Activated naive CD4-positive, alpha-beta T cell treated with anti-CD3 and anti-CD28 coated beads, Interleukin-2, amount 10 ng/mL, durations not matched to agents 7 days and 5 days (primary cell): Measurements from ENCODE around the gene UBE2R2.
"Not testable (repeated sequence)": the region's sequence is repeated elsewhere in the genome, so short reads cannot be mapped to it uniquely, and the experiment has no call there.

Source experiments
- CTCF ChIA-PET: fragments of 350-600 bp; sonication (Branson Sonifier 250); formaldehyde crosslinking; loops from one replicate; lab custom pipeline; 2021; ENCODE audit warnings: antibody characterized with exemption; lab: Charles Lee
- DNase-seq: peaks from one replicate; pipeline ENCODE4 v3.0.0-alpha.2; 2020
- H3K27ac Mint-ChIP-seq: one replicate; pipeline ENCODE4 v1.8.0; 2021; ENCODE audit warnings: mild to moderate bottlenecking, moderate library complexity, mixed read lengths
- H3K27me3 Mint-ChIP-seq: one replicate; pipeline ENCODE4 v1.8.0; 2021; ENCODE audit warnings: mild to moderate bottlenecking, mixed read lengths
- H3K36me3 Mint-ChIP-seq: one replicate; pipeline ENCODE4 v1.8.0; 2021; ENCODE audit warnings: mixed read lengths
- H3K4me1 Mint-ChIP-seq: one replicate; pipeline ENCODE4 v1.8.0; 2021; ENCODE audit warnings: mixed read lengths
- H3K4me3 Mint-ChIP-seq: one replicate; pipeline ENCODE4 v1.8.0; 2021; ENCODE audit warnings: mild to moderate bottlenecking, moderate library complexity, mixed read lengths
- H3K9me3 Mint-ChIP-seq: one replicate; pipeline ENCODE4 v1.8.0; 2021; ENCODE audit warnings: mixed read lengths

UBE2R2 gene, protein sequence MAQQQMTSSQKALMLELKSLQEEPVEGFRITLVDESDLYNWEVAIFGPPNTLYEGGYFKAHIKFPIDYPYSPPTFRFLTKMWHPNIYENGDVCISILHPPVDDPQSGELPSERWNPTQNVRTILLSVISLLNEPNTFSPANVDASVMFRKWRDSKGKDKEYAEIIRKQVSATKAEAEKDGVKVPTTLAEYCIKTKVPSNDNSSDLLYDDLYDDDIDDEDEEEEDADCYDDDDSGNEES

DNA sequence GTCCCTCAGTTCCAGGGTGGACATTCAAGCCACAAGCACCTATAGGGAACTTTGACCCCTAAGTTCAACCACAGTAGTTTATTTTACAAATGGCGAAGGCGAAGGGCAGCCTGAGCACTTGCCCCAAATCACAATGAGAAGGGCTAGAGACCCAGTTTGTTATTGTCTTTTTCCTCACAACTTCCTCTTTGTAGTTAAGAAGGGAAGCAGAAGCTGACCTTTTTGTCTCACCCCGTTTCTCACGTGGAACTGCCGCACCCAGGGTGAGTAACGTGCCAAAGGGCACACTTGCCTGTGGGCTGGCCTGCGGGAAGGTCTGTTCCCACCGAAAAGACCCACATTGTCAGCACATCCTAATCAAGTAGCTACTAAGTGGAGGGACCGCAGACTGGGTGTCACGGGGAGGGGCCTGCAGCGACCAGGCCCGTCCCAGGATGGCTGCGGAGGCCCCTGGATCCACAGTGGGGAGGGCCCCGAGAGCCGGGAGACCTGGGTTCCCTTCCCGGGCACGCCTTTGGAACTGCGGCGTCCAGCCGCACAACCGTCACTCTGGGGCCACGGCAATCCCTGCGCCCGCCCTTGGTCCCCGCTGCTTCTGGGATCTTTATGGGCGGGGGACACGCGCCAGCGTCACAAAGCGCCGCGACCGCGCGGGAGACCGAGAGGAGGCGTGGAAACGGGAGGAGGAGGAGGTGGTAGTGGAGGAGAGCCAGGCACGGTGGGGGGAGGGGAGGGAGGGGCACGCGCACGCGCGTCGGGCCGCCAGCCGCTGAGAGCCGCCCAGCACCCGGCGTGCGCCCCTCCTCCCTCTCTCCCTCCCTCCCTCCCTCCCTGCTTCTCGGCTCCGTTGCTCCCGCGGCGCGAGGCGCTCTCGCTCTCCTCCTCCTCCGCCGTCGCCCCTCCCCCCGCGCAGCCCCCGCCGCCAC, at the start of gene UBE2R2:
TSS of gene UBE2R2 (plus strand) at position 834 of the 926 bp plus-strand sequence. CDS start 598 bp downstream, outside the sequence.
- Mint-ChIP-seq H3K27me3 (peaks cover under 1% of the 10 kb centered on the region), H3K36me3 (peaks cover 11% of the 10 kb centered on the region), H3K9me3 (no peaks in the 10 kb centered on the region), H3K4me3 (peak within 1 kb of the TSS; percentile 97), H3K4me1 (peaks cover 66% of the 10 kb centered on the region), H3K27ac (peak within 1 kb of the TSS; percentile 98)
- CTCF ChIA-PET, result interaction anchor here (1.0 to 1.5 kb wide), 3 partner anchors 18 to 436 kb away, joined by 3 to 5 read pairs (median 5); no protein-coding TSS in a partner anchor
- DNase-seq, result peak; percentile 96

DNA sequence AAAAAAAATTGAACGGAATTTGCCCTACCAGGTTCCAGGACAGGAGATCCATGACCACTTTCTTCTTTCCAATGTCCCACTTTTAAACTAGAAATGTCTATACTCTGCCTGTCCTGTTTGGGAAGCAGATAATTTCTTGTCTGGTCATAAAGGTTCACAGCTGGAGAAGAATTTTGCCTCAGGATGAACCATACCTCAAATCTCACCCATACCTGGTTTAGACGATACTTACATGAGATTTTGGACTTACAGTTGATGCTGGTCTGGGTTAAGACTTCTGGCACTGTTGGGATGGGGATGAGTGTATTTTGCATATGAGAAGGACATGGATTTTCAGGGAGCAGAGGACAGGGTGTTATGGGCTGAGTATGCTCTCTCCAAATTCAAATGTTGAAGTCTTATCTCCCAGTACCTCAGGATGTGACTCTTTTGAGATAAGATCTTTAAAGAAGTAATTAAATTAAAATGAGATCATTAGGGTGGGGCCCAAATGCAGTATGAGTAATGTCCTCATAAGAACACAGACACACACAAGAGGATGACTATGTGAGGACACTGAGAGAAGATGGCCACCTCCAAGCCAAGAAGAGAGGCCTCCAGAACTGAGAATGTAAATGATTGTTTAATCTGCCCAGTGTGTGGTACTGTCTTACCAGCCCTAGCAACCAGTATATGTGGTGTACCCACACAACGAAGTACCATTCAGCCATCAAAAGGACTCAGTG, 46.6 kb upstream of the UBE2R2 start:
- H3K36me3 Mint-ChIP-seq, H3K4me1 Mint-ChIP-seq, DNase-seq, H3K9me3 Mint-ChIP-seq, H3K4me3 Mint-ChIP-seq, H3K27ac Mint-ChIP-seq: not testable (repeated sequence)
- CTCF ChIA-PET, result interaction anchor here (0.7 to 1.0 kb wide), 3 partner anchors 11 to 31 kb away, joined by 3 read pairs; no protein-coding TSS in a partner anchor
- peaks cover 17% of the 10 kb centered on the region for H3K27me3 Mint-ChIP-seq

DNA sequence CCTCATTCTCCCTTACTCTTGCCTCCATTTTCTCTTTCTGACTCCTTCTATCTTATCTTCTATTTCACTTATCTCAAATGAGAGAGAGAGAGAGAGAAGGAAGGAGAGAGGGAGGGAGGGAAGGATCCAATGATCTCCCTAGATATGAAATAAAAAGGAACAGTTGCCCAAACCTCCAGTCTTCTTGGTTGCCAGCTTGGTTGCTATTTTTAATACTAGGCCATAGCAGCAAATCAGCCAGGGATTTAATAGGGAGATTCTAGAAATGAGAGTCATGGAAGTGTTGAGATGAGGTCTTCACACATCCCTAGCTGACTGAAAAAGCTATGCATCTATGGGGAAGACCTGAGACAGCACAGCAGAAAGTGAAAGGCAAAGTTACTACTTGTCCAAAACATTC, 43.8 kb upstream of the UBE2R2 start:
- H3K4me3 Mint-ChIP-seq, H3K27ac Mint-ChIP-seq, H3K9me3 Mint-ChIP-seq, DNase-seq, CTCF ChIA-PET, H3K4me1 Mint-ChIP-seq, H3K36me3 Mint-ChIP-seq: not testable (repeated sequence)
- H3K27me3 Mint-ChIP-seq, result peaks cover 22% of the 10 kb centered on the region

DNA sequence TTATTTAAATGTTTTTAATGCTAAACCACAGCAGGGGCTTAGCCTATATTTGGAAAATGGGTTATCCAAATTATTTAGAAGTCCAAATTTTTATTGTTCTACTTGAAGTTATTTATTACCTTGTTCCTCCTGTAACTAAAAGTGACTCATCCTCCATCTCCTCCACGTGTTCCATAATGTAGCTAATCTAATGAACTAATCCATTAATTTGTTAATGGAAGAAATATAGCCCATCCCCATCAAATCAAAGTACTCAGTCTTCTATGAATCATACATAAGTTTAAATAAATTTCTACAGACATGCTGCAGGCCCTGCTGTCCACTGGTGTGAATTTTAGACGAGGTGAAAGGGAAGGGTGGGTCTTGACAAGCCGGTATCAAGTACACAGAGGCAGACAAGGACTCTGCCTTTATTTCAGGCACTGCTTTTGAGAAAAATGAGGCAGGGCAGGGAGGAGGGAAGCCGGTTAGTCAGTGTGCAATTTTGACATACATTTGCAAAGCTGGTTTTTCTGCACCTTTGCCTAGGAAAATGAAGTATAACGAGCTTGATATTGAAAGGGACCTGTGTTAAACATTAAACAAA, 42.8 kb upstream of the UBE2R2 start:
- not testable (repeated sequence) for H3K36me3 Mint-ChIP-seq, H3K9me3 Mint-ChIP-seq, H3K27ac Mint-ChIP-seq, DNase-seq, H3K4me1 Mint-ChIP-seq, H3K4me3 Mint-ChIP-seq
- peaks cover 20% of the 10 kb centered on the region for H3K27me3 Mint-ChIP-seq
- CTCF ChIA-PET, result interaction anchor here (0.6 kb wide), 1 partner anchor 51 kb away, joined by 3 read pairs; no protein-coding TSS in a partner anchor

DNA sequence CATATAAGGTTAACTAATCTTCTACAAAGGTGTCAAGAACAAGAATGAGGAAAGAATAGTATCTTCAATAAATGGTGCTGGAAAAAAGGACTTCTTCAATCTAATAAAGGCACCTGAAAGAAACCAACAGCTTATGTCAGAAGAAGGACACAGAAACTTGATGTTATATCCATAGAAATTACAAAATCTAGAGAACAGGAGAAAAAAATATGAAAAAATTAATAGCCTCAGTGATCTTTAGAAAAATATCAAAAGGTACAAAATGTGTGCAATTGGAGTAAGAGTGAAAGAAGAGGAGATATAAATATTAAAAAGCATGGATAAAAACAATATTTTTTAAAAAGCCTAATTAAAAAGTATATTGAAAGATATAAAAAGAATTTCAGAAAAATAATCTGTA, 40.4 kb upstream of the UBE2R2 start:
- H3K27ac Mint-ChIP-seq, result no peak overlapping the region
- no peak overlapping the region for H3K4me3 Mint-ChIP-seq
- no peaks in the 10 kb centered on the region for H3K9me3 Mint-ChIP-seq
- H3K4me1 Mint-ChIP-seq, result no peaks in the 10 kb centered on the region
- H3K27me3 Mint-ChIP-seq, result peaks cover 15% of the 10 kb centered on the region
- no peak for DNase-seq
- CTCF ChIA-PET, result interaction anchor here (0.6 to 1.2 kb wide), 2 partner anchors 21 to 39 kb away, joined by 3 read pairs; no protein-coding TSS in a partner anchor
- H3K36me3 Mint-ChIP-seq, result no peaks in the 10 kb centered on the region

DNA sequence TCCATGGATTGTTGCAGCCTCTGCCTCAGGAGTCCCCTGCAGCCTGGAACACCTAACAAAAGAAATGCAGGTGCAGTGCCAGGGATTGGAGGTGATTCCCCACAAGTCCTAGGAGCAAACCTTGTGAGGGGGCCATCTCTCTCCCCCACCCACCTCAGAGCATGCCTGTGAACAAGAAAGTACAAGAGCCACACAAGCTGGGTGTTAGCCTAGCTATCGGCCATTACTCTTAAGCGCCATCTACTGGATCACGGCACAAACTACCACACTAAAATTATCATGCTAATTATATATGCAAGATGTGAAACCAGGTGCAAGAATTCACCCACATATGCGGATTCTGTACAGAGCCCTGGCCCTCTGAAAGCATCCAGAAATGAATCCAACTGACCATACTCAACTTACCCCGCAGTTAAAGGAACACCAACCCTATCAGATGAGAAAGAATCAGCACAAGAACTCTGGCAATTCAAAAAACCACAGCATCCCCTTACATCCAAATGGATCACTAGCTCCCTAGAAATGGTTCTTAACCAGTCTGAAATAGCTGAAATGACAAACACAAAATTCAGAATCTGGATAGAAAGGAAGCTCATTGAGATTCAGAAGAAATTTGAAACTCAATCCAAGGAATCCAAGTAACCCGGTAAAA, 38.1 kb upstream of the UBE2R2 start:
- CTCF ChIA-PET, result interaction anchor here (0.6 to 1.5 kb wide), 16 partner anchors 9 to 419 kb away, joined by 3 to 12 read pairs (median 4); no protein-coding TSS in a partner anchor
- H3K4me1 Mint-ChIP-seq, result peaks cover 2% of the 10 kb centered on the region
- no peaks in the 10 kb centered on the region for H3K36me3 Mint-ChIP-seq
- H3K9me3 Mint-ChIP-seq, result no peaks in the 10 kb centered on the region
- H3K27me3 Mint-ChIP-seq, result peaks cover 13% of the 10 kb centered on the region
- DNase-seq, result peak; percentile 64
- no peak overlapping the region for H3K4me3 Mint-ChIP-seq
- no peak overlapping the region for H3K27ac Mint-ChIP-seq

DNA sequence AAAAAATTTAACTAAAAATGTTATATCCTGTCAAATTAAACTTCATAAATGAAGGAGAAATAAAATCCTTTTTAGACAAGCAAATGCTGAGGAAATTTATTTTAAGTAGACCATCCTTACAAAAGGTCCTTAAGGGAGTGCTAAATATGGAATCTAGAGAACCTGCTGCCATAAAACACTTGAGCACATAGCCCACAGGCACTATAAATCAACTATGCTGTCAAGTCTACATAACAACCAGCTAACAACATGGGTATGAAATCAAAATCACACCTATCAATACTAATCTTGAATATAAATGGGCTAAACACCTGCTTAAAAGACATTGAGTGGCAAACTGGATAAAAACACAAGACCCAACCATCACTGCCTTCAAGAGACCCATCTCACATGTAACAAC, 36.7 kb upstream of the UBE2R2 start:
- Mint-ChIP-seq H3K9me3 (no peaks in the 10 kb centered on the region), H3K27ac (no peak overlapping the region), H3K27me3 (peaks cover 16% of the 10 kb centered on the region), H3K4me3 (no peak overlapping the region), H3K4me1 (peaks cover 2% of the 10 kb centered on the region), H3K36me3 (no peaks in the 10 kb centered on the region)
- no peak for DNase-seq
- CTCF ChIA-PET, result interaction anchor here (1.5 kb wide), 1 partner anchor 12 kb away, joined by 4 read pairs; no protein-coding TSS in a partner anchor

DNA sequence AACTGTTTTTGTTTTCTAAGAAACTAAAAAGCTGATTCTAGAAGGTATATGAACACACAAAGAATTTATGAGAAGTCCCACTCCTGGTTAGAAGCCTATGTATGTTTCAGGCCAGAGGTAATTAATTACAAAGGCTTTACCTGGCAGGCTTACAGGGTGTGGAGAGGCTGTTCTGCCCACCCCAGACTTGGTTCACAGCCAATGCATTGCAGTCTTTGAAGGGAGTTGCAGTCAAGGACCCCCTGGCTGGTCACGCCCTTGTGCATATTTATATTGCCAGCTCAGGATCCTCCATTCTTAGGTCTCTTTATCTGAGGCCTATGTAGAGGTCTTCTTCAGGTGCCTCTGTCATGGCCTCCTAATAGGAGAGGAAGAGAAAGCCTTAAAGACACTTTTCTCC, 35.2 kb upstream of the UBE2R2 start:
- no peaks in the 10 kb centered on the region for H3K9me3 Mint-ChIP-seq
- H3K4me1 Mint-ChIP-seq, result peaks cover 2% of the 10 kb centered on the region
- no peaks in the 10 kb centered on the region for H3K36me3 Mint-ChIP-seq
- H3K27me3 Mint-ChIP-seq, result peaks cover 28% of the 10 kb centered on the region
- no peak overlapping the region for H3K4me3 Mint-ChIP-seq
- no peak overlapping the region for H3K27ac Mint-ChIP-seq
- no peak for DNase-seq
- CTCF ChIA-PET, result interaction anchor here (0.8 to 1.1 kb wide), 2 partner anchors 12 to 44 kb away, joined by 3 read pairs; no protein-coding TSS in a partner anchor

DNA sequence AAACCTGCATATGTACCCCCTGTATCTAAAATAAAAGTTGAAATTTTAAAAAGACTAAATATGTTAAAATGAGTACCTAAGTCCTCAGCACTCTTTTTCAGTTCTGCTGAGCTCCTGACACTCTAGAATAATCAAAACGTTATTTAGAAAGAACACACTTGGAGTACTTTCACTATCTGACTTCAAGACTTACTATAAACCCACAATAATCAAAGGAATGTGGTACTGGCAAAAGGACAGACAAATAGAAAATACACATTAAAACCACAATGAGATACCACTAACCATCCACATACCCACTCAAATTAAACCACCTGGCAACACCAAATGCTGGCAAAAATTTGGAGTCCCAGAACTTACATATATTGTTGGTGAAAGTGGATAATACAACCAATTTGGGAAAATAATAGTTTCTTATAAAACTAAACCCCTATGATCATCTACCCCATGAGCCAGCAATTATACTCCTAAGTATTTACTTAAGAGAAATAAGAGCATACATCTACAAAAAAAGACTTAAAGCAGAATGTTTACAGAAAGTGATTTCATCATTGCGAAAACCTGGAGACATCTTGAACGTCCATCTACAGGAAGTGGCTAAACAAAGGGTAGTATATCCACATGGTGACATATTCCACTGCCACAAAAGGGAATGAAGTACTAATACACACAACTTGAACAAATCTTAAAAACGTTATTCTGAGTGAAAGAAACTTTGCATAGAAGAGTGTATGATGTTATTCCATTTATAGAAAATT, 34.4 kb upstream of the UBE2R2 start:
- Mint-ChIP-seq H3K36me3 (no peaks in the 10 kb centered on the region), H3K4me1 (peaks cover 2% of the 10 kb centered on the region), H3K27ac (no peak overlapping the region), H3K4me3 (no peak overlapping the region), H3K9me3 (no peaks in the 10 kb centered on the region), H3K27me3 (peaks cover 27% of the 10 kb centered on the region)
- DNase-seq, result no peak
- CTCF ChIA-PET, result interaction anchor here (1.5 kb wide), 1 partner anchor 45 kb away, joined by 3 read pairs; no protein-coding TSS in a partner anchor

DNA sequence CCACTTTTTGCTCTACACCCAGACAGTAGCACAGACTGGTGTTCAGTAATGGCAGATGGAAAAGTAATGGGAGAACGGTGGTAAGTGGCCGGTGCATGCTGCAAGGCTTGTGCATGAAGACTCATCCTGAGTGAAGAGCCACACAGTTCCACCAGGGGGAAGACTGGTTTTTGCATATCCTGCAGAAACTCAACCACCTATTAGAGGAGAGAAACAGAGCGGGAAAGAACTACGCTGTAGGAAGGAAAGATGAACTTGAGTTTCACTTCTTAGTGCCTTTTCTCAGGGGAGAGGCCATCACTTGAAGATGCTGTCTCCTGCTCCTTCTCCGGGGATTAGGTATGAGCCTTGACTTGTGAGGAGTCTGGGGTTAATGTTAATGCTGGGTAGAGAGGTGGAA, 31.0 kb upstream of the UBE2R2 start:
- H3K4me3 Mint-ChIP-seq, result no peak overlapping the region
- CTCF ChIA-PET, result no interaction called here

DNA sequence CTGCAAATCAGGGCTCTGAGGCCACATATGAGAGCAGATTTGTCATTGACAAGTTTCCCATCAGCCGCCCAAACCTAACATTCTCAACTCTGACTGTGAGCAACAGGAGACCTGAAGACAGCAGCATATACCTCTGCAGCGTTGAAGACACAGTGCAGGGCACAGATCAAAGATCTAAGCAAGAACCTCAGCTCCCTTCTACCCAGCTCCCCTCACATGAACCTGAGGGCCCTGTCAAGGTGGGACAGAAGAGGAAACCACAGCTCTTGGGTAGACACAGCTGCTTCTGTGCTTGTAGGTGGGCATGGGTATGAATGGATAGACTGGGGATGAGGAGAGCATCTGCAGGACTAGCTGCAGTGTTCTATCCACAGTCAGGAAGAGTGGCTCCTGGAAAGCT, 30.3 kb upstream of the UBE2R2 start:
- CTCF ChIA-PET, result interaction anchor here (1.1 to 1.2 kb wide), 2 partner anchors 8 to 288 kb away, joined by 3 to 4 read pairs; no protein-coding TSS in a partner anchor
- Mint-ChIP-seq H3K9me3 (no peaks in the 10 kb centered on the region), H3K27ac (no peak overlapping the region), H3K4me3 (no peak overlapping the region), H3K36me3 (no peaks in the 10 kb centered on the region), H3K4me1 (peaks cover 2% of the 10 kb centered on the region), H3K27me3 (peaks cover 35% of the 10 kb centered on the region)
- DNase-seq, result no peak

More for the DNA sequence above, 31.0 kb upstream of the UBE2R2 start:
- Mint-ChIP-seq H3K9me3 (no peaks in the 10 kb centered on the region), H3K4me1 (peaks cover 2% of the 10 kb centered on the region), H3K27me3 (peaks cover 30% of the 10 kb centered on the region), H3K27ac (no peak overlapping the region), H3K36me3 (no peaks in the 10 kb centered on the region)
- no peak for DNase-seq

DNA sequence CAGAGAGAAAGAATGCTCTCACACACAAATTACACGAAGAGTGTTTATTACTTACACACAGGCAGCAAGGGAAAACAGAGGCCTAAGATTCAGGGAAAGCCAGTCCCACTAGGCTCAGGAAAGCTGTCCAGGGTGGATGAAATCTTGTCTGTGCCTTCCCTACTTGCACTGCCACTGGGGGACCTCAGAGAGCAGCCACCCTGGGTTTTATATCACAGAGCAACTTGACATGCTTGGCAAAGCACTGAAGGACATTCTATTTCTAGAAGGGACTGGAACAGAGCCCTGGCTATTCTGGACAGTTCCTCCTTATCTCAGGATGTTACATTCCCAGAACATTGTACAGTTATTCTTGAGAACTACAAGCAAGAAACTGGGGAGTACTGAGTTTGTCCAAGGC, 29.1 kb upstream of the UBE2R2 start:
- Mint-ChIP-seq H3K36me3 (no peaks in the 10 kb centered on the region), H3K4me1 (no peaks in the 10 kb centered on the region), H3K27me3 (peaks cover 43% of the 10 kb centered on the region), H3K9me3 (no peaks in the 10 kb centered on the region), H3K27ac (no peak overlapping the region), H3K4me3 (no peak overlapping the region)
- DNase-seq, result no peak
- CTCF ChIA-PET, result interaction anchor here (1.0 to 1.2 kb wide), 3 partner anchors 9 to 287 kb away, joined by 3 to 5 read pairs (median 4); no protein-coding TSS in a partner anchor
